WI38 (cell line): Measurements from ENCODE around the gene METTL23.

Source experiments
- H3K4me3 ChIP-seq: 2 replicates; pipeline ENCODE4 v1.5.1; 2011; ENCODE audit warnings: low read depth, mild to moderate bottlenecking, control low read depth, low read length
- CTCF ChIP-seq: IDR thresholded peaks from 2 replicates; pipeline ENCODE4 v1.5.1; 2012; ENCODE audit warnings: low read depth, mild to moderate bottlenecking, control low read depth, low read length

The METTL23 gene

GRCh38 chr17:76751416-76751993 is 24.9 kb downstream of the METTL23 start:
- TF ChIP-seq CTCF = no peak
- H3K4me3 ChIP-seq = no peak overlapping the region

GRCh38 chr17:76752006-76752405 is 25.4 kb downstream of the METTL23 start:
- TF ChIP-seq CTCF = no peak

GRCh38 chr17:76753061-76753961 is 26.7 kb downstream of the METTL23 start:
- H3K4me3 ChIP-seq = no peak overlapping the region
- no peak for TF ChIP-seq CTCF

More at GRCh38 chr17:76752006-76752405, 25.4 kb downstream of the METTL23 start:
- H3K4me3 ChIP-seq = no peak overlapping the region

GRCh38 chr17:76755285-76755684 is 28.6 kb downstream of the METTL23 start:
- H3K4me3 ChIP-seq = no peak overlapping the region
- no peak for TF ChIP-seq CTCF

GRCh38 chr17:76757256-76757655 is 30.6 kb downstream of the METTL23 start:
- no peak overlapping the region for H3K4me3 ChIP-seq
- TF ChIP-seq CTCF = no peak

- TF ChIP-seq CTCF = no peak
- H3K4me3 ChIP-seq = no peak overlapping the region
Observed at GRCh38 chr17:76758570-76758969, 31.9 kb downstream of the METTL23 start.
